ENCODE results near the gene CCDC78. TPM values are rescaled to one million over a fixed set of nuclear protein-coding genes. Genes with fewer than 3 reads are reported as not detected.
A peak's percentile ranks its signal among the peaks of the same experiment; 100 is the strongest.

The CCDC78 gene
- total and polyA plus RNA-seq, 2 experiments from 2014 or later, result 10.5 to 12.6 TPM

DNA sequence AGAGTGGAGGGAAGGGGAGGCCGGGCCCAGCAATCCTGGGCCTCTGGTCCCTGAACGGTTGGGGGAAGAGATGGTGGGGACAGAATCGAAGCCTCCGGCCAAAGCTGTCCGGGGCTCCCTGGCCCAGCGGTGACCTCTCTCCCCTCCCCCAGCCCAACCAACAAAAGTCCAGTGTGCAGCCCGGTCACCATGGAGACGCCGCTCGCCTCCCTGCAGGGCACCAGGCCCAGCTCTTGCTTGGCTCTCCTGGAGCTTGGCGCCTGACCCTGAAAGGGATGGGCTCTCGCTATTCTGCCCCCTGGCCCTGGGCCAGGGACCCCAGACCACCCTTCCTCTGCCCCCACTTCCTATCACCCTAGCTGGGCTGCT, 10.1 kb downstream of the CCDC78 start:
- Histone ChIP-seq H3K79me2 (replicated peaks; ENCODE audit: insufficient read depth) (no peaks in the 10 kb centered on the region), H3K4me2 (peak overlapping the region; percentile 81), H4K20me1 (replicated peaks; ENCODE audit: insufficient read depth) (no peaks in the 10 kb centered on the region), H3K27ac (ENCODE audit: low read depth) (no peak overlapping the region), H3K36me3 (ENCODE audit: insufficient read depth) (no peaks in the 10 kb centered on the region), H3K9me2 (ENCODE audit: insufficient read depth) (no peaks in the 10 kb centered on the region), H3K27me3 (ENCODE audit: insufficient read depth) (peaks cover 53% of the 10 kb centered on the region), H3F3A (replicated peaks; ENCODE audit: low read depth) (no peaks in the 10 kb centered on the region), H3K4me3 (peak overlapping the region; percentile 59; the same call in 1 of the 2 replicates), H3K4me1 (ENCODE audit: insufficient read depth) (peaks cover 12% of the 10 kb centered on the region; the same call in 1 of the 2 replicates), H2AFZ (no peak overlapping the region)
- TF ChIP-seq EZH2phosphoT487 (IDR thresholded peaks at IDR 0.05; ENCODE audit: unreplicated experiment) (no peak), CREB1 (CRISPR knock-in tag; IDR thresholded peaks at IDR 0.05; ENCODE audit: low read depth) (no peak)
- TF ChIP-seq, protein P1, sequence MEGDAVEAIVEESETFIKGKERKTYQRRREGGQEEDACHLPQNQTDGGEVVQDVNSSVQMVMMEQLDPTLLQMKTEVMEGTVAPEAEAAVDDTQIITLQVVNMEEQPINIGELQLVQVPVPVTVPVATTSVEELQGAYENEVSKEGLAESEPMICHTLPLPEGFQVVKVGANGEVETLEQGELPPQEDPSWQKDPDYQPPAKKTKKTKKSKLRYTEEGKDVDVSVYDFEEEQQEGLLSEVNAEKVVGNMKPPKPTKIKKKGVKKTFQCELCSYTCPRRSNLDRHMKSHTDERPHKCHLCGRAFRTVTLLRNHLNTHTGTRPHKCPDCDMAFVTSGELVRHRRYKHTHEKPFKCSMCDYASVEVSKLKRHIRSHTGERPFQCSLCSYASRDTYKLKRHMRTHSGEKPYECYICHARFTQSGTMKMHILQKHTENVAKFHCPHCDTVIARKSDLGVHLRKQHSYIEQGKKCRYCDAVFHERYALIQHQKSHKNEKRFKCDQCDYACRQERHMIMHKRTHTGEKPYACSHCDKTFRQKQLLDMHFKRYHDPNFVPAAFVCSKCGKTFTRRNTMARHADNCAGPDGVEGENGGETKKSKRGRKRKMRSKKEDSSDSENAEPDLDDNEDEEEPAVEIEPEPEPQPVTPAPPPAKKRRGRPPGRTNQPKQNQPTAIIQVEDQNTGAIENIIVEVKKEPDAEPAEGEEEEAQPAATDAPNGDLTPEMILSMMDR (conservative IDR thresholded peaks at IDR 0.05; ENCODE audit: low read depth in 2 of 2), result no peak
- ATAC-seq, result peak; percentile 2
- H3K4me1 Mint-ChIP-seq, result peaks cover 13% of the 10 kb centered on the region; the same call in 2 of the 3 replicates
- peak overlapping the region; percentile 64 for H3K4me3 Mint-ChIP-seq
- H3K9me3 Mint-ChIP-seq, result peaks cover 4% of the 10 kb centered on the region; the same call in 1 of the 3 replicates
- peaks cover 44% of the 10 kb centered on the region for H3K27me3 Mint-ChIP-seq (ENCODE audit: insufficient read depth, low read depth, poor library complexity)
- DNase-seq (ENCODE audit: low spot score), result peak; percentile 67
- H3K27ac Mint-ChIP-seq, result no peak overlapping the region
- H3K36me3 Mint-ChIP-seq (ENCODE audit: low read depth), result no peaks in the 10 kb centered on the region

DNA sequence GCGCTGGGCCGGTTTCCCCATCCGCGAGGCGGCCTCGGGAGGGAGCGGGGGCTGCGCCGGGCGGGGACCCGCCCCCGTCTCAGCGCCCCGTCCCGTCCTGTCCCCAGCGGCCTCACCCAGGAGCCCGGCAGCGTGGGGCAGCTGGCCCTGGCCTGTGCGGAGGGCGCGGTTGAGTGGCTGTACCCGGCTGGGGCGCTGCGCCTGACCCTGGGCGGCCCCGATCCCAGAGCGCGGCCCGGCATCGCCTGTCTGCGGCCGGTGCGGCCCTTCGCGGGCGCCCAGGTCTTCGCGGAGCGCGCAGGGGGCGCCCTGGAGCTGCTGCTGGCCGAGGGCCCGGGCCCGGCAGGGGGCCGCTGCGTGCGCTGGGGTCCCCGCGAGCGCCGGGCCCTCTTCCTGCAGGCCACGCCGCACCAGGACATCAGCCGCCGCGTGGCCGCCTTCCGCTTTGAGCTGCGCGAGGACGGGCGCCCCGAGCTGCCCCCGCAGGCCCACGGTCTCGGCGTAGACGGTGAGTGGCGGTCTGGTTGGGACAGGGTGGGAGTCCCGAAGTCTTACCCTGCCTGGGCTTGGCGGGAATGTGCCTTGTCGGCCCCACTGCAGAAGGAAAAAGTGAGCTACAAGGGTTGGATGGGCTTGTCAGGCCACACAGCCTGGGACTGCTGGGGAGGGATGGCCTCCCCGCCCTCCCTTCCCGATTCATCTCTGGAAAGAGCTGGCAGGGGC, 10.6 kb downstream of the CCDC78 start:
- H3K36me3 ChIP-seq (ENCODE audit: insufficient read depth), result no peaks in the 10 kb centered on the region
- peaks cover 12% of the 10 kb centered on the region; the same call in 1 of the 2 replicates for H3K4me1 ChIP-seq (ENCODE audit: insufficient read depth)
- H3K4me1 Mint-ChIP-seq, result peaks cover 13% of the 10 kb centered on the region; the same call in 2 of the 3 replicates

More for the DNA sequence above, 10.6 kb downstream of the CCDC78 start:
- peak overlapping the region; percentile 81 for H3K4me2 ChIP-seq
- Mint-ChIP-seq H3K9me3 (peaks cover 4% of the 10 kb centered on the region; the same call in 1 of the 3 replicates), H3K4me3 (peak overlapping the region; percentile 64), H3K27me3 (ENCODE audit: insufficient read depth, low read depth, poor library complexity) (peaks cover 44% of the 10 kb centered on the region), H3K27ac (no peak overlapping the region), H3K36me3 (ENCODE audit: low read depth) (no peaks in the 10 kb centered on the region)
- peak; percentile 62 for DNase-seq (ENCODE audit: low spot score)
- H3K9me2 ChIP-seq (ENCODE audit: insufficient read depth), result no peaks in the 10 kb centered on the region
- H3K79me2 ChIP-seq (replicated peaks; ENCODE audit: insufficient read depth), result no peaks in the 10 kb centered on the region
- H3F3A ChIP-seq (replicated peaks; ENCODE audit: low read depth), result no peaks in the 10 kb centered on the region
- H4K20me1 ChIP-seq (replicated peaks; ENCODE audit: insufficient read depth), result no peaks in the 10 kb centered on the region
- H3K4me3 ChIP-seq, result peak overlapping the region; percentile 59
- no peak overlapping the region for H2AFZ ChIP-seq
- H3K27me3 ChIP-seq (ENCODE audit: insufficient read depth), result peaks cover 53% of the 10 kb centered on the region
- ATAC-seq, result peak; percentile 17
- TF ChIP-seq ZNF331 (CRISPR knock-in tag; IDR thresholded peaks at IDR 0.05; ENCODE audit: low read depth), result no peak
- peak; percentile 17 for TF ChIP-seq EZH2 (IDR thresholded peaks at IDR 0.05; ENCODE audit: low read depth, unreplicated experiment)
- TF ChIP-seq, protein P1 (conservative IDR thresholded peaks at IDR 0.05; ENCODE audit: low read depth in 2 of 2), result peak; percentile 9 to 54; a peak in 3 of 4 replicates
- no peak overlapping the region for H3K27ac ChIP-seq (ENCODE audit: low read depth)

All from GM23338 (cell line).